HepG2 (cell line): Measurements from ENCODE around the gene PKD1L1. TPM values are rescaled to one million over a fixed set of nuclear protein-coding genes. Genes with fewer than 3 reads are reported as not detected.
A peak's percentile ranks its signal among the peaks of the same experiment; 100 is the strongest.

Experiments
- ATAC-seq: fragments of 200-7000 bp; cut with Tn5 transposase; 3 replicates; pipeline ENCODE4 v1.9.1; 2020; ENCODE audit warnings: mild to moderate bottlenecking, moderate library complexity
- BruUV-seq: library from RNA; stranded (reverse); fragments of 400-500 nt; replicated peaks from 2 replicates; lab custom pipeline; 2021; lab: Mats Ljungman, UMichigan
- CTCF ChIA-PET: fragments of 300-600 bp; formaldehyde crosslinking; extraction: SDS; loops from one replicate; lab custom pipeline; 2021; ENCODE audit warnings: low total read pairs, inconsistent platforms, low intra/inter-chr PET ratio; lab: Yijun Ruan, JAX
- POLR2A ChIA-PET: fragments of 350-600 bp; sonication (Branson Sonifier 250); formaldehyde crosslinking; loops from one replicate; lab custom pipeline; 2020; ENCODE audit warnings: antibody characterized with exemption, inconsistent platforms; lab: Yijun Ruan, JAX
- DNase-seq: peaks from one replicate; pipeline ENCODE4 v3.0.0-alpha.2; 2015; ENCODE audit warnings: low spot score
- FAIRE-seq: peaks from 3 replicates; lab custom pipeline; 2011; peaks lifted over from hg19 to GRCh38; lab: Jason Lieb, UNC
- H2AFZ ChIP-seq: one replicate; pipeline ENCODE4 v1.6.1; 2011; ENCODE audit warnings: low read length, inconsistent platforms
- H3K27ac ChIP-seq: fragments of 300-600 bp; 3 replicates; pipeline ENCODE4 v1.8.0; 2011; ENCODE audit warnings: mixed run types, mild to moderate bottlenecking, mixed read lengths, low read length, inconsistent platforms; ENCODE audit not compliant: insufficient read depth; ENCODE audit errors: extremely low read length
- H3K27me3 ChIP-seq, 2 experiments: fragments of 200-600 bp in 1 of 2; 2 replicates in 1 of 2; 3 replicates in 1 of 2; pipeline versions ENCODE4 v1.6.0 to v1.8.0; 2011; ENCODE audit warnings: low read length in 2 of 2, mild to moderate bottlenecking in 2 of 2, moderate library complexity in 2 of 2, inconsistent platforms in 1 of 2; ENCODE audit not compliant: insufficient read depth in 2 of 2, control insufficient read depth in 1 of 2
- H3K36me3 ChIP-seq, 2 experiments: fragments of 200-600 bp in 1 of 2; replicated peaks in 1 of 2; 2 replicates in 1 of 2; 3 replicates in 1 of 2; pipeline versions ENCODE4 v1.5.1 to v1.8.0; 2011; ENCODE audit warnings: low read length in 2 of 2, inconsistent platforms in 1 of 2; ENCODE audit not compliant: insufficient read depth in 2 of 2, control insufficient read depth in 1 of 2
- H3K4me1 ChIP-seq: 2 replicates; pipeline ENCODE4 v1.5.1; 2012; ENCODE audit warnings: low read length, inconsistent platforms; ENCODE audit not compliant: insufficient read depth
- H3K4me2 ChIP-seq: 2 replicates; pipeline ENCODE4 v1.6.0; 2011; ENCODE audit warnings: low read depth, low read length, inconsistent platforms
- H3K4me3 ChIP-seq, 3 experiments: fragments of 200-600 bp in 1 of 3; sonication (generic), shearing (Covaris generic) in 1 of 3; replicated peaks in 1 of 3; 2 replicates each; pipeline ENCODE4 v1.5.1; 2011 to 2016; ENCODE audit warnings: low read length in 3 of 3, inconsistent platforms in 2 of 3, low read depth in 2 of 3, mild to moderate bottlenecking in 2 of 3, control low read depth in 1 of 3, mixed read lengths in 1 of 3; ENCODE audit not compliant: insufficient read depth in 1 of 3
- H3K79me2 ChIP-seq: one replicate; pipeline ENCODE4 v1.6.1; 2011; ENCODE audit warnings: low read length, inconsistent platforms; ENCODE audit not compliant: insufficient read depth
- H3K9ac ChIP-seq: 2 replicates; pipeline ENCODE4 v1.6.0; 2011; ENCODE audit warnings: mild to moderate bottlenecking, low read depth, low read length, inconsistent platforms; ENCODE audit not compliant: insufficient read depth
- H3K9me3 ChIP-seq: 2 replicates; pipeline ENCODE4 v1.5.1; 2012; ENCODE audit warnings: mild to moderate bottlenecking, low read length
- H4K20me1 ChIP-seq: 2 replicates; pipeline ENCODE4 v1.6.0; 2011; ENCODE audit warnings: inconsistent platforms, mild to moderate bottlenecking, low read length, moderate library complexity; ENCODE audit not compliant: insufficient read depth
- STAG1 ChIP-seq: sonication (generic); formaldehyde crosslinking; IDR thresholded peaks from 2 replicates; pipeline ENCODE4 v1.4.0; 2020; ENCODE audit warnings: missing genetic modification reagents
- WGBS: methylation state at CpG from one replicate; pipeline ENCODE4 v1.1.6; 2017; ENCODE audit warnings: low lambda C conversion rate; 5-methylcytosine and 5-hydroxymethylcytosine counted together
- in situ Hi-C: cut with HindIII; loops from 2 replicates; pipeline ENCODE4 v1.10.0; 2017; ENCODE audit warnings: low pct_unique_long_range_greater_than_20kb; ENCODE audit not compliant: extremely low pct_ligation_motif_present
- intact Hi-C: fragments of 100-400 bp; cut with micrococcal nuclease; formaldehyde crosslinking; loops from one replicate; pipeline ENCODE4 v1.10.0; 2022; ENCODE audit not compliant: unreplicated experiment
- polyA plus RNA-seq, 8 experiments: library from polyadenylated mRNA; depleted of rRNA in 3 of 8; stranded (reverse) in 7 of 8; unstranded in 1 of 8; fragments of >200 nt; fragmentation: Illumina TruSeq in 4 of 8; extraction: Trizol in 4 of 8; gene quantifications; 2 replicates each; pipeline versions ENCODE4 v1.2.1 to v1.2.3, GENCODE V29; 2011 to 2016; ENCODE audit warnings: low read depth in 4 of 8, missing spikeins in 1 of 8, mixed read lengths in 1 of 8; ENCODE audit not compliant: insufficient read depth in 1 of 8
- total RNA-seq, 5 experiments: library from RNA; depleted of rRNA; stranded (reverse); fragments of >200 nt; fragmentation: Illumina TruSeq; extraction: Trizol; gene quantifications; 2 replicates each; pipeline ENCODE4 v1.2.3, GENCODE V29; 2016; ENCODE audit warnings: low read depth in 1 of 5
- TF ChIP-seq, protein P1 (sequence below): sonication (generic); formaldehyde crosslinking; IDR thresholded peaks from 2 replicates; pipeline ENCODE4 v1.5.0; 2020; ENCODE audit warnings: mild to moderate bottlenecking, missing genetic modification reagents, moderate library complexity
- TF ChIP-seq, protein P2 (sequence below): sonication (generic); formaldehyde crosslinking; IDR thresholded peaks from 2 replicates; pipeline ENCODE4 v1.4.0; 2020; ENCODE audit warnings: missing genetic modification reagents, borderline replicate concordance

Gene PKD1L1
- total and polyA plus RNA-seq, 2 of the 13 experiments (the other 11 are each of a cell fraction or from before 2014, with no cell fraction given) = 0.01 TPM; not detected in 1

DNA sequence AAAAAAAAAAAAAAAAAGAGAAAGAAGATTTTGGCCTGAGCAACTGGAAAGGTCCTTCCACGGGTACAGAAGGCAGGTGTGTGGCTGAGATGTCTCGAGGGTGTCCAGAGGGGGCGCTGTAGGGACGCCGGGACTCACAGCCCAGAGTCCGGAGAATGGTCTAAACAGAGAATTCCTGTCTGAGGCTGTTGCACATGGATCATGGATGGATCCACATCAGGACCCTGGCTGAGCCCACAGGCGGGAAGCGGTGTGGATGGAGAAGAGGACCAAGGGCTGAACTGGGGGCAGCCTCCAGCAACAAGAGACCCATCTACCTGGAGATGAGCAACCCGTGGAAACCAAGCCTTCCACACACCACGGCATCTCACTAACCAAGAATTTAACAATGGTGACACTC, 55.0 kb downstream of the PKD1L1 start:
- Histone ChIP-seq H3K4me1 (no peaks in the 10 kb centered on the region), H3K36me3 (no peaks in the 10 kb centered on the region)
- WGBS = 10% methylated on average over 6 of the region's 10 CpGs
- TF ChIP-seq, protein P1, sequence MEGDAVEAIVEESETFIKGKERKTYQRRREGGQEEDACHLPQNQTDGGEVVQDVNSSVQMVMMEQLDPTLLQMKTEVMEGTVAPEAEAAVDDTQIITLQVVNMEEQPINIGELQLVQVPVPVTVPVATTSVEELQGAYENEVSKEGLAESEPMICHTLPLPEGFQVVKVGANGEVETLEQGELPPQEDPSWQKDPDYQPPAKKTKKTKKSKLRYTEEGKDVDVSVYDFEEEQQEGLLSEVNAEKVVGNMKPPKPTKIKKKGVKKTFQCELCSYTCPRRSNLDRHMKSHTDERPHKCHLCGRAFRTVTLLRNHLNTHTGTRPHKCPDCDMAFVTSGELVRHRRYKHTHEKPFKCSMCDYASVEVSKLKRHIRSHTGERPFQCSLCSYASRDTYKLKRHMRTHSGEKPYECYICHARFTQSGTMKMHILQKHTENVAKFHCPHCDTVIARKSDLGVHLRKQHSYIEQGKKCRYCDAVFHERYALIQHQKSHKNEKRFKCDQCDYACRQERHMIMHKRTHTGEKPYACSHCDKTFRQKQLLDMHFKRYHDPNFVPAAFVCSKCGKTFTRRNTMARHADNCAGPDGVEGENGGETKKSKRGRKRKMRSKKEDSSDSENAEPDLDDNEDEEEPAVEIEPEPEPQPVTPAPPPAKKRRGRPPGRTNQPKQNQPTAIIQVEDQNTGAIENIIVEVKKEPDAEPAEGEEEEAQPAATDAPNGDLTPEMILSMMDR (CRISPR knock-in tag) = peak; percentile 31
- TF ChIP-seq, protein P2, sequence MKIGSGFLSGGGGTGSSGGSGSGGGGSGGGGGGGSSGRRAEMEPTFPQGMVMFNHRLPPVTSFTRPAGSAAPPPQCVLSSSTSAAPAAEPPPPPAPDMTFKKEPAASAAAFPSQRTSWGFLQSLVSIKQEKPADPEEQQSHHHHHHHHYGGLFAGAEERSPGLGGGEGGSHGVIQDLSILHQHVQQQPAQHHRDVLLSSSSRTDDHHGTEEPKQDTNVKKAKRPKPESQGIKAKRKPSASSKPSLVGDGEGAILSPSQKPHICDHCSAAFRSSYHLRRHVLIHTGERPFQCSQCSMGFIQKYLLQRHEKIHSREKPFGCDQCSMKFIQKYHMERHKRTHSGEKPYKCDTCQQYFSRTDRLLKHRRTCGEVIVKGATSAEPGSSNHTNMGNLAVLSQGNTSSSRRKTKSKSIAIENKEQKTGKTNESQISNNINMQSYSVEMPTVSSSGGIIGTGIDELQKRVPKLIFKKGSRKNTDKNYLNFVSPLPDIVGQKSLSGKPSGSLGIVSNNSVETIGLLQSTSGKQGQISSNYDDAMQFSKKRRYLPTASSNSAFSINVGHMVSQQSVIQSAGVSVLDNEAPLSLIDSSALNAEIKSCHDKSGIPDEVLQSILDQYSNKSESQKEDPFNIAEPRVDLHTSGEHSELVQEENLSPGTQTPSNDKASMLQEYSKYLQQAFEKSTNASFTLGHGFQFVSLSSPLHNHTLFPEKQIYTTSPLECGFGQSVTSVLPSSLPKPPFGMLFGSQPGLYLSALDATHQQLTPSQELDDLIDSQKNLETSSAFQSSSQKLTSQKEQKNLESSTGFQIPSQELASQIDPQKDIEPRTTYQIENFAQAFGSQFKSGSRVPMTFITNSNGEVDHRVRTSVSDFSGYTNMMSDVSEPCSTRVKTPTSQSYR = no peak
- TF ChIP-seq STAG1 (CRISPR knock-in tag) = 0 out of 2 replicates have a peak, but pooled peaks have one; percentile 14
- TF ChIP-seq, all 625 proteins: peak for 2
- ATAC-seq = peak; percentile 83
- Histone ChIP-seq H3K27me3 (peaks cover 4 to 31% of the 10 kb centered on the region in 2 experiments; a peak in 4 of 5 replicates), H3K79me2 (no peaks in the 10 kb centered on the region), H3K9ac (no peak overlapping the region), H3K4me2 (no peak overlapping the region), H2AFZ (no peak overlapping the region), H3K27ac (no peak overlapping the region), H3K4me3 (no peak overlapping the region), H4K20me1 (no peaks in the 10 kb centered on the region), H3K9me3 (no peaks in the 10 kb centered on the region)
- no TSS peak for BruUV-seq
- intact Hi-C loops = no loop called here
- peak; percentile 13 for DNase-seq
- no peak for FAIRE-seq
- POLR2A ChIA-PET = no interaction called here
- in situ Hi-C loops = no loop called here
- CTCF ChIA-PET = no interaction called here
